Spleen (tissue), 7 donors: ENCODE data around the gene NDP.

Experiments used
- POLR2A ChIP-seq, 3 donors: fragments of 450-650 bp; IDR thresholded peaks; one replicate each; pipeline ENCODE4 v1.5.1; 2017; ENCODE audit warnings: antibody characterized with exemption in 3 of 3, mild to moderate bottlenecking in 1 of 3
- TF ChIP-seq, protein P1 (sequence below), 11 experiments: fragments of 200-600 bp in 7 of 11; fragments of 450-650 bp in 4 of 11; sonication (generic) in 4 of 11; IDR thresholded peaks in 8 of 11; conservative IDR thresholded peaks in 3 of 11; 1 replicate in 7 of 11; 2 replicates in 4 of 11; pipeline versions ENCODE4 v1.4.0 to v1.8.0; 2016 to 2021; ENCODE audit warnings: antibody characterized with exemption in 11 of 11, inconsistent platforms in 4 of 11, mild to moderate bottlenecking in 1 of 11
- donor health status: DM: no; HTN: no; CAD: no; lungs with moderate emphysema.
- donor health status: DM: no; HTN: no; CAD: no.
- donor health status: DM: no; HTN: no; CAD: no.

DNA sequence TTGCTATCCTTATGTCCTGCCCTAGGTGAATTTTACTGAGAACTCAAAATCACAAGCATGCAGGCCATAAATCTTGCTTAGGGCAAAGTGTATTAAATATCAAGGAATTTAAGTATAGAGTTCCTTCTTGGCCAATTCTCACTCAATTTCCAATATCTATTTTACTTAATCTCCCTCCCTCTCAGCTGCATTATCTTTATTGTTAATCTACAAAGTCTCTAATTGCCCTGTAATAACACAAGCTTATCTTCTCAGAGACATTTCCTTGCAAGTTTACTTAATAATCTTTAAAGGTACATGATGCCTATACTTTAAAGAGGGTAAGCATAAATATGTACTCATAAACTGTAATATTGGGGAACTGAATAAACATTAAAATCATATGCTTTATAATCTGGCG, 64.0 kb downstream of the NDP start:
- TF ChIP-seq, protein P1, sequence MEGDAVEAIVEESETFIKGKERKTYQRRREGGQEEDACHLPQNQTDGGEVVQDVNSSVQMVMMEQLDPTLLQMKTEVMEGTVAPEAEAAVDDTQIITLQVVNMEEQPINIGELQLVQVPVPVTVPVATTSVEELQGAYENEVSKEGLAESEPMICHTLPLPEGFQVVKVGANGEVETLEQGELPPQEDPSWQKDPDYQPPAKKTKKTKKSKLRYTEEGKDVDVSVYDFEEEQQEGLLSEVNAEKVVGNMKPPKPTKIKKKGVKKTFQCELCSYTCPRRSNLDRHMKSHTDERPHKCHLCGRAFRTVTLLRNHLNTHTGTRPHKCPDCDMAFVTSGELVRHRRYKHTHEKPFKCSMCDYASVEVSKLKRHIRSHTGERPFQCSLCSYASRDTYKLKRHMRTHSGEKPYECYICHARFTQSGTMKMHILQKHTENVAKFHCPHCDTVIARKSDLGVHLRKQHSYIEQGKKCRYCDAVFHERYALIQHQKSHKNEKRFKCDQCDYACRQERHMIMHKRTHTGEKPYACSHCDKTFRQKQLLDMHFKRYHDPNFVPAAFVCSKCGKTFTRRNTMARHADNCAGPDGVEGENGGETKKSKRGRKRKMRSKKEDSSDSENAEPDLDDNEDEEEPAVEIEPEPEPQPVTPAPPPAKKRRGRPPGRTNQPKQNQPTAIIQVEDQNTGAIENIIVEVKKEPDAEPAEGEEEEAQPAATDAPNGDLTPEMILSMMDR (IDR thresholded peaks at IDR 0.05 in 8 of 11, conservative IDR thresholded peaks at IDR 0.05 in 3 of 11), result no peak
- no peak for TF ChIP-seq POLR2A (IDR thresholded peaks at IDR 0.05)
